ENCODE measurements around the gene WRAP73.

DNA sequence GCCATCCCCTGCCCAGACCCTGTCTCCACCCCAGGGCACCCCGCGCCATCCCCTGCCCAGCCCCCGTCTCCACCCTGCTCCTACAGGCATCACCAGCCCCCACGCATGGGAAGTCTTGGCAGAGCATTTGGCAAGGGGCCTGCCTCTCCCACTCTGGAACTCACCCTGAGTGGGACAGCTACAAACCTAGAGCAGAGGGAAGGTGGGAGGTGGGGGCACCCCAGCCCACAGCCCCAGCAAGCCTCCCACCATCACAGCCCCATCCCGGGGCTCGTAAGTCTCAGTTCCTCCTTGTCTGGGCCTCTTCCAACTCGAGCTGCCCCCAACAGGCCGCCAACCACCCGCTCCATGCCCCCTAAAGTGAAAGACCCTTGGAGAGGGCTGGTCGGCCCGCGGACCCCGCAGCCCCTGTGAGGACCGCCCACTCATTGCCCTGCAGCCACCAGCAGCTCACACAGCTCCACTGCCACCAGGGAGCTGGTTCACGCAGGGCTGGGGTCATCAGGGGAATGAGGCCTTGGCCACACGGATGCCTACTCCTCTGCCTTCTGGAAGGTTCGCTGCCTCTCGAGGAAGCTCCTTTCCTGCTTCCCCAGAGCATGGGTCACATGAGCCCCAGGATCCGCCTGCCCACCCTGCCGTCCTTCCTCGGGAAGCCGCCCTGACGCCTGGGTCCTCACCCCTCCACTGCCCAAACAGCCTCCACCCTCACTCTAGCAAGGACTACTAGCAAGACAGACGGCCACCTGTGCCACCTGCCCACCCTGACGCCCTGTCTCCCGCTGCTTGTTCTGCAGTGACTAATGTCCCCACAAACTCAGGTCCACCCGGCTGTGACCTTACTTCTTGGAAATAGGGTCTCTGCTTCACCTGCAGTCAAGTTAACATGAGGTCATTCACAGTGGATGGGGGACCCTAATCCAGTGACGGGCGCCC lies 53.0 kb downstream of the WRAP73 start:
- TF ChIP-seq, protein P1, sequence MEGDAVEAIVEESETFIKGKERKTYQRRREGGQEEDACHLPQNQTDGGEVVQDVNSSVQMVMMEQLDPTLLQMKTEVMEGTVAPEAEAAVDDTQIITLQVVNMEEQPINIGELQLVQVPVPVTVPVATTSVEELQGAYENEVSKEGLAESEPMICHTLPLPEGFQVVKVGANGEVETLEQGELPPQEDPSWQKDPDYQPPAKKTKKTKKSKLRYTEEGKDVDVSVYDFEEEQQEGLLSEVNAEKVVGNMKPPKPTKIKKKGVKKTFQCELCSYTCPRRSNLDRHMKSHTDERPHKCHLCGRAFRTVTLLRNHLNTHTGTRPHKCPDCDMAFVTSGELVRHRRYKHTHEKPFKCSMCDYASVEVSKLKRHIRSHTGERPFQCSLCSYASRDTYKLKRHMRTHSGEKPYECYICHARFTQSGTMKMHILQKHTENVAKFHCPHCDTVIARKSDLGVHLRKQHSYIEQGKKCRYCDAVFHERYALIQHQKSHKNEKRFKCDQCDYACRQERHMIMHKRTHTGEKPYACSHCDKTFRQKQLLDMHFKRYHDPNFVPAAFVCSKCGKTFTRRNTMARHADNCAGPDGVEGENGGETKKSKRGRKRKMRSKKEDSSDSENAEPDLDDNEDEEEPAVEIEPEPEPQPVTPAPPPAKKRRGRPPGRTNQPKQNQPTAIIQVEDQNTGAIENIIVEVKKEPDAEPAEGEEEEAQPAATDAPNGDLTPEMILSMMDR (conservative IDR thresholded peaks at IDR 0.05; ENCODE audit: low read depth, low read length) = no peak
- TF ChIP-seq EZH2 (IDR thresholded peaks at IDR 0.05; ENCODE audit: low read length, unreplicated experiment) (no peak), EZH2phosphoT487 (IDR thresholded peaks at IDR 0.05; ENCODE audit: borderline replicate concordance, low read length) (no peak)

All from PC-3 (cell line).